H9 (cell line): Measurements from ENCODE around the gene AKT3. TPM values are rescaled to one million over a fixed set of nuclear protein-coding genes. Genes with fewer than 3 reads are reported as not detected.

Experiments used
- DNase-seq: peaks from one replicate; pipeline ENCODE4 v3.0.0-alpha.2; 2017
- H2AFZ ChIP-seq: one replicate; pipeline ENCODE4 v1.6.1; 2013; ENCODE audit warnings: mild to moderate bottlenecking, low read length, control low read depth, moderate library complexity
- H2AK5ac ChIP-seq: 2 replicates; pipeline ENCODE4 v1.6.1; 2013; ENCODE audit warnings: low read length, control low read depth, mixed read lengths; ENCODE audit not compliant: insufficient read length
- H2BK120ac ChIP-seq: one replicate; pipeline ENCODE4 v1.6.1; 2013; ENCODE audit warnings: low read depth, mild to moderate bottlenecking, low read length, control low read depth, inconsistent platforms; ENCODE audit not compliant: poor library complexity, severe bottlenecking
- H2BK12ac ChIP-seq: 2 replicates; pipeline ENCODE4 v1.6.1; 2013; ENCODE audit warnings: low read length, control low read depth, mixed read lengths, low read depth; ENCODE audit not compliant: insufficient read length
- H2BK15ac ChIP-seq: 2 replicates; pipeline ENCODE4 v1.6.1; 2013; ENCODE audit warnings: low read depth, low read length, control low read depth
- H2BK20ac ChIP-seq: one replicate; pipeline ENCODE4 v1.6.1; 2013; ENCODE audit warnings: low read depth, mild to moderate bottlenecking, low read length, control low read depth, inconsistent platforms; ENCODE audit not compliant: poor library complexity, severe bottlenecking
- H2BK5ac ChIP-seq: 2 replicates; pipeline ENCODE4 v1.6.1; 2013; ENCODE audit warnings: low read length, control low read depth, mixed read lengths; ENCODE audit not compliant: insufficient read length
- H3K14ac ChIP-seq: 2 replicates; pipeline ENCODE4 v1.6.1; 2013; ENCODE audit warnings: low read length, control low read depth; ENCODE audit not compliant: insufficient read depth
- H3K18ac ChIP-seq: 2 replicates; pipeline ENCODE4 v1.6.1; 2013; ENCODE audit warnings: low read depth, mild to moderate bottlenecking, mixed read lengths, low read length, control low read depth; ENCODE audit not compliant: insufficient read length
- H3K23ac ChIP-seq: 2 replicates; pipeline ENCODE4 v1.6.1; 2013; ENCODE audit warnings: low read length, control low read depth, mixed read lengths, low read depth; ENCODE audit not compliant: insufficient read length
- H3K23me2 ChIP-seq: 2 replicates; pipeline ENCODE4 v1.6.1; 2013; ENCODE audit warnings: low read depth, mild to moderate bottlenecking, mixed read lengths, low read length, control low read depth; ENCODE audit not compliant: insufficient read length, poor library complexity, severe bottlenecking
- H3K27ac ChIP-seq: 2 replicates; pipeline ENCODE4 v1.5.1; 2013; ENCODE audit warnings: low read length, control low read depth, mixed read lengths, low read depth; ENCODE audit not compliant: insufficient read length
- H3K27me3 ChIP-seq: 2 replicates; pipeline ENCODE4 v1.6.1; 2013; ENCODE audit warnings: low read length, control low read depth, inconsistent platforms; ENCODE audit not compliant: insufficient read depth
- H3K4ac ChIP-seq: 2 replicates; pipeline ENCODE4 v1.6.1; 2013; ENCODE audit warnings: low read depth, mild to moderate bottlenecking, control low read depth, inconsistent platforms, low read length, moderate library complexity
- H3K4me1 ChIP-seq: 2 replicates; pipeline ENCODE4 v1.6.1; 2013; ENCODE audit warnings: low read length, control low read depth, inconsistent platforms; ENCODE audit not compliant: insufficient read depth
- H3K4me2 ChIP-seq: 2 replicates; pipeline ENCODE4 v1.6.1; 2013; ENCODE audit warnings: low read length, control low read depth, mixed read lengths; ENCODE audit not compliant: insufficient read length, insufficient read depth
- H3K56ac ChIP-seq: 2 replicates; pipeline ENCODE4 v1.6.1; 2013; ENCODE audit warnings: low read depth, mild to moderate bottlenecking, mixed read lengths, low read length, control low read depth; ENCODE audit not compliant: insufficient read length
- H3K79me1 ChIP-seq: 2 replicates; pipeline ENCODE4 v1.6.1; 2013; ENCODE audit warnings: low read depth, mild to moderate bottlenecking, moderate library complexity, low read length, control low read depth, inconsistent platforms; ENCODE audit not compliant: insufficient read depth, poor library complexity, severe bottlenecking
- H3K79me2 ChIP-seq: 2 replicates; pipeline ENCODE4 v1.6.1; 2013; ENCODE audit warnings: low read length, control low read depth, inconsistent platforms; ENCODE audit not compliant: insufficient read depth
- H3K9ac ChIP-seq: 2 replicates; pipeline ENCODE4 v1.6.1; 2013; ENCODE audit warnings: low read length, control low read depth, mixed read lengths; ENCODE audit not compliant: insufficient read length; ENCODE audit errors: extremely low read depth
- H3K9me3 ChIP-seq: one replicate; pipeline ENCODE4 v1.6.1; 2013; ENCODE audit warnings: low read depth, low read length, inconsistent platforms; ENCODE audit not compliant: control insufficient read depth
- H3T11ph ChIP-seq: one replicate; pipeline ENCODE4 v1.6.1; 2013; ENCODE audit warnings: mild to moderate bottlenecking, low read length, control low read depth, inconsistent platforms
- H4K20me1 ChIP-seq: one replicate; pipeline ENCODE4 v1.6.1; 2013; ENCODE audit not compliant: control insufficient read depth, insufficient read length, insufficient read depth
- H4K5ac ChIP-seq: 2 replicates; pipeline ENCODE4 v1.6.1; 2013; ENCODE audit warnings: low read depth, mild to moderate bottlenecking, mixed read lengths, low read length, control low read depth; ENCODE audit not compliant: insufficient read length
- H4K8ac ChIP-seq: replicated peaks from 2 replicates; pipeline ENCODE4 v1.6.1; 2013; ENCODE audit warnings: low read length, control low read depth, mixed read lengths, low read depth; ENCODE audit not compliant: insufficient read length
- H4K91ac ChIP-seq: 2 replicates; pipeline ENCODE4 v1.6.1; 2013; ENCODE audit warnings: low read depth, mild to moderate bottlenecking, moderate library complexity, mixed read lengths, low read length, control low read depth; ENCODE audit not compliant: insufficient read length
- H3K27ac Mint-ChIP-seq, 3 experiments: 2 replicates in 2 of 3; 3 replicates in 1 of 3; pipeline ENCODE4 v1.8.0; 2020 to 2021; ENCODE audit warnings: mixed read lengths in 3 of 3, mild to moderate bottlenecking in 1 of 3, moderate library complexity in 1 of 3
- H3K27me3 Mint-ChIP-seq: 2 replicates; pipeline ENCODE4 v1.8.0; 2021; ENCODE audit warnings: low read depth, mild to moderate bottlenecking, moderate library complexity, mixed read lengths
- H3K36me3 Mint-ChIP-seq, 3 experiments: 2 replicates in 2 of 3; 3 replicates in 1 of 3; pipeline ENCODE4 v1.8.0; 2020 to 2021; ENCODE audit warnings: low read depth in 3 of 3, mixed read lengths in 3 of 3; ENCODE audit not compliant: insufficient read depth in 1 of 3
- H3K4me1 Mint-ChIP-seq, 2 experiments: 2 replicates each; pipeline ENCODE4 v1.8.0; 2020; ENCODE audit warnings: mixed read lengths in 2 of 2
- H3K4me3 Mint-ChIP-seq, 2 experiments: 2 replicates in 1 of 2; 3 replicates in 1 of 2; pipeline ENCODE4 v1.8.0; 2020 to 2021; ENCODE audit warnings: mild to moderate bottlenecking in 2 of 2, mixed read lengths in 2 of 2, moderate library complexity in 1 of 2
- H3K9me3 Mint-ChIP-seq, 2 experiments: 2 replicates in 1 of 2; 3 replicates in 1 of 2; pipeline ENCODE4 v1.8.0; 2020; ENCODE audit warnings: mild to moderate bottlenecking in 2 of 2, mixed read lengths in 2 of 2, moderate library complexity in 1 of 2
- WGBS: extraction: QIAGEN DNeasy Blood & Tissue Kit; methylation state at CpG from one replicate; pipeline ENCODE4 v1.1.7; 2013; ENCODE audit warnings: missing lambda C conversion rate, low lambda C conversion rate, mixed read lengths; ENCODE audit not compliant: insufficient read length; ENCODE audit errors: extremely low coverage; 5-methylcytosine and 5-hydroxymethylcytosine counted together
- total RNA-seq: library from RNA; stranded (reverse); gene quantifications from 2 replicates; pipeline ENCODE4 v1.2.1, GENCODE V29; 2021
- TF ChIP-seq, protein P1 (sequence below): fragments of 200-600 bp; sonication (generic); conservative IDR thresholded peaks from 3 replicates; pipeline ENCODE4 v1.8.0; 2021; ENCODE audit warnings: antibody characterized with exemption, mild to moderate bottlenecking

AKT3 gene
- total RNA-seq, 1 experiment from 2014 or later = 27.8 TPM

DNA sequence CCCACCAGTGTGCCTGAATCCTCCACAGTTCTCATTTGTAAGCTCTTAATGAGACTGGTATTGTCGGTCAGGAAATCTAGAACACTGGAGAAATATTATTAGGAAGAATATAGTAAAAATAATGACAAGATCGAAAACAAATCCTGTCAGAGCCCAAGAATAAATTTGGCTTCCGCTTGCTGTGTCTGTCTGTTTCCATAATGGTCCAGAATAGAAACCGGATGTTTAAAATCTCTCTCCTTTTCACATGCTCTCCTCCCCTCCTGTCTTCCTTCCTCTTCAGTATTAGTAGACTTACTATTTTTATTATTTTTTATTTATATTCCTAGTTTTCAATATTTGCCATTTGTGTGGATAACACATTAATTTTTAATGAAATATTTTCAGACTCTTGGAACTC lies 406.5 kb downstream of the AKT3 start:
- DNase-seq = no peak
- Histone ChIP-seq H3K79me1 (no peaks in the 10 kb centered on the region), H4K8ac (no peak overlapping the region), H4K91ac (no peak overlapping the region), H3K27me3 (no peaks in the 10 kb centered on the region), H3K23ac (no peak overlapping the region), H2AK5ac (no peak overlapping the region), H4K20me1 (no peaks in the 10 kb centered on the region), H2AFZ (no peak overlapping the region), H2BK15ac (no peak overlapping the region), H3T11ph (no peak overlapping the region), H2BK120ac (no peak overlapping the region), H3K4me1 (no peaks in the 10 kb centered on the region; the same call in 1 of the 2 replicates), H2BK20ac (no peak overlapping the region), H3K18ac (no peak overlapping the region), H2BK12ac (no peak overlapping the region), H3K14ac (no peak overlapping the region), H4K5ac (no peak overlapping the region), H2BK5ac (no peak overlapping the region), H3K79me2 (no peaks in the 10 kb centered on the region), H3K4ac (no peak overlapping the region), H3K23me2 (no peaks in the 10 kb centered on the region), H3K56ac (no peak overlapping the region), H3K27ac (no peak overlapping the region), H3K9ac (no peak overlapping the region), H3K9me3 (no peaks in the 10 kb centered on the region), H3K4me2 (no peak overlapping the region)
- Mint-ChIP-seq H3K27ac (no peak overlapping the region), H3K36me3 (no peaks in the 10 kb centered on the region), H3K4me3 (no peak overlapping the region), H3K4me1 (peaks cover 14 to 17% of the 10 kb centered on the region in 2 experiments), H3K27me3 (no peaks in the 10 kb centered on the region), H3K9me3 (no peaks in the 10 kb centered on the region)
- WGBS = no CpG with 5 or more reads among the region's 4 CpGs
- TF ChIP-seq, protein P1, sequence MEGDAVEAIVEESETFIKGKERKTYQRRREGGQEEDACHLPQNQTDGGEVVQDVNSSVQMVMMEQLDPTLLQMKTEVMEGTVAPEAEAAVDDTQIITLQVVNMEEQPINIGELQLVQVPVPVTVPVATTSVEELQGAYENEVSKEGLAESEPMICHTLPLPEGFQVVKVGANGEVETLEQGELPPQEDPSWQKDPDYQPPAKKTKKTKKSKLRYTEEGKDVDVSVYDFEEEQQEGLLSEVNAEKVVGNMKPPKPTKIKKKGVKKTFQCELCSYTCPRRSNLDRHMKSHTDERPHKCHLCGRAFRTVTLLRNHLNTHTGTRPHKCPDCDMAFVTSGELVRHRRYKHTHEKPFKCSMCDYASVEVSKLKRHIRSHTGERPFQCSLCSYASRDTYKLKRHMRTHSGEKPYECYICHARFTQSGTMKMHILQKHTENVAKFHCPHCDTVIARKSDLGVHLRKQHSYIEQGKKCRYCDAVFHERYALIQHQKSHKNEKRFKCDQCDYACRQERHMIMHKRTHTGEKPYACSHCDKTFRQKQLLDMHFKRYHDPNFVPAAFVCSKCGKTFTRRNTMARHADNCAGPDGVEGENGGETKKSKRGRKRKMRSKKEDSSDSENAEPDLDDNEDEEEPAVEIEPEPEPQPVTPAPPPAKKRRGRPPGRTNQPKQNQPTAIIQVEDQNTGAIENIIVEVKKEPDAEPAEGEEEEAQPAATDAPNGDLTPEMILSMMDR = no peak
